ENCODE results near the gene MYOM3.

DNA sequence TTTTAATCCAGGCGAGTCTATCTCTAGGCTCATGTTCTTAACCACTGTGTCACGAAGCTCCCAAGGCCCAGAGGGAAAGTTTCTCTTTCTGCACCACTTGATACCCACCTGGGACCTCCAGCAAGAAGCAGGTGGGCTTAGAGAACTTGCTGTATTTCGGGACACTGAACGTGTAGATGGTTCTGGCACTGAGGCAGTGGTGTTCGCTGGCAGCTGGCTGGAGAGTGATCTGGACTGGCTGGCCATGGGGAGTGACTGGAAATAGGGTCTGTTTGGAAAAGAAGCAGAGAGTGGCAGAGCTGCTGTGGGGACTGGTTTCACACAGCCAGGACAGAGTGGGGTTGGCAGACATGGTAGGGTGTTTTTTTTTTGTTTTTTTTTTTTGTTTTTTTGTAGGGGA is 47.4 kb upstream of the MYOM3 start:
- TF ChIP-seq, protein P1, sequence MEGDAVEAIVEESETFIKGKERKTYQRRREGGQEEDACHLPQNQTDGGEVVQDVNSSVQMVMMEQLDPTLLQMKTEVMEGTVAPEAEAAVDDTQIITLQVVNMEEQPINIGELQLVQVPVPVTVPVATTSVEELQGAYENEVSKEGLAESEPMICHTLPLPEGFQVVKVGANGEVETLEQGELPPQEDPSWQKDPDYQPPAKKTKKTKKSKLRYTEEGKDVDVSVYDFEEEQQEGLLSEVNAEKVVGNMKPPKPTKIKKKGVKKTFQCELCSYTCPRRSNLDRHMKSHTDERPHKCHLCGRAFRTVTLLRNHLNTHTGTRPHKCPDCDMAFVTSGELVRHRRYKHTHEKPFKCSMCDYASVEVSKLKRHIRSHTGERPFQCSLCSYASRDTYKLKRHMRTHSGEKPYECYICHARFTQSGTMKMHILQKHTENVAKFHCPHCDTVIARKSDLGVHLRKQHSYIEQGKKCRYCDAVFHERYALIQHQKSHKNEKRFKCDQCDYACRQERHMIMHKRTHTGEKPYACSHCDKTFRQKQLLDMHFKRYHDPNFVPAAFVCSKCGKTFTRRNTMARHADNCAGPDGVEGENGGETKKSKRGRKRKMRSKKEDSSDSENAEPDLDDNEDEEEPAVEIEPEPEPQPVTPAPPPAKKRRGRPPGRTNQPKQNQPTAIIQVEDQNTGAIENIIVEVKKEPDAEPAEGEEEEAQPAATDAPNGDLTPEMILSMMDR (optimal IDR thresholded peaks at IDR 0.05 in 1 of 3, IDR thresholded peaks at IDR 0.05 in 1 of 3, conservative IDR thresholded peaks at IDR 0.05 in 1 of 3; ENCODE audit: extremely low read depth in 1 of 3, insufficient read depth in 2 of 3, low read length in 3 of 3): no peak
- no peak for TF ChIP-seq EZH2 (IDR thresholded peaks at IDR 0.05; ENCODE audit: low read length)
